NB4 (cell line): Measurements from ENCODE around the gene SYF2.

Experiments used
- CTCF ChIP-seq: IDR thresholded peaks from one replicate; pipeline ENCODE4 v1.5.1; 2012; ENCODE audit warnings: low read depth, low read length
- MAX ChIP-seq: IDR thresholded peaks from 2 replicates; pipeline ENCODE4 v1.6.1; 2011; ENCODE audit warnings: low read depth, low read length
- MYC ChIP-seq: IDR thresholded peaks from 2 replicates; pipeline ENCODE4 v1.6.1; 2011; ENCODE audit warnings: low read depth, low read length
- POLR2A ChIP-seq: IDR thresholded peaks from 2 replicates; pipeline ENCODE4 v1.6.1; 2011; ENCODE audit warnings: mild to moderate bottlenecking; ENCODE audit not compliant: insufficient read length; ENCODE audit errors: extremely low read depth

GRCh38 chr1:25186161-25187007, 45.9 kb downstream of the SYF2 start:
- no peak for TF ChIP-seq CTCF
- TF ChIP-seq POLR2A, result no peak
- TF ChIP-seq MYC, result no peak
- no peak for TF ChIP-seq MAX
